ENCODE measurements around the gene USP17L24.
"Not testable (repeated sequence)": the region's sequence is repeated elsewhere in the genome, so short reads cannot be mapped to it uniquely, and the experiment has no call there.

Gene USP17L24

GRCh38 chr4:9324865-9325264 lies at the start of gene USP17L24:
USP17L24 (plus strand) TSS chr4:9325165; CDS start chr4:9325165, 0 bp downstream.
- DNase-seq, result not testable (repeated sequence)

GRCh38 chr4:9324191-9324590 lies 774 bp upstream of the USP17L24 start:
- not testable (repeated sequence) for DNase-seq

GRCh38 chr4:9329611-9330010 lies 4.6 kb downstream of the USP17L24 start, which contains the start of gene USP17L25:
USP17L25 (plus strand) TSS chr4:9329911; CDS start chr4:9329911, 0 bp downstream.
- not testable (repeated sequence) for DNase-seq

GRCh38 chr4:9334358-9334757 lies 9.4 kb downstream of the USP17L24 start, which contains the start of gene USP17L26:
USP17L26 (plus strand) TSS chr4:9334658; CDS start chr4:9334658, 0 bp downstream.
- not testable (repeated sequence) for DNase-seq

GRCh38 chr4:9339103-9339502 lies 14.1 kb downstream of the USP17L24 start, which contains the start of gene USP17L5:
USP17L5 (plus strand) TSS chr4:9339403; CDS start chr4:9339403, 0 bp downstream.
- not testable (repeated sequence) for DNase-seq

- DNase-seq, result not testable (repeated sequence)
These were observed 18.9 kb downstream of the USP17L24 start, which contains the start of gene USP17L27 for GRCh38 chr4:9343848-9344247. USP17L27 (plus strand) TSS chr4:9344148; CDS start chr4:9344148, 0 bp downstream.

GRCh38 chr4:9348593-9348992 lies 23.6 kb downstream of the USP17L24 start, which contains the start of gene USP17L28:
USP17L28 (plus strand) TSS chr4:9348893; CDS start chr4:9348893, 0 bp downstream.
- DNase-seq, result not testable (repeated sequence)

- DNase-seq, result not testable (repeated sequence)
These were observed 25.9 kb downstream of the USP17L24 start for GRCh38 chr4:9350866-9351265.

GRCh38 chr4:9353338-9353737 lies 28.4 kb downstream of the USP17L24 start, which contains the start of gene USP17L29:
USP17L29 (plus strand) TSS chr4:9353638; CDS start chr4:9353638, 0 bp downstream.
- not testable (repeated sequence) for DNase-seq

- DNase-seq, result not testable (repeated sequence)
These were observed 37.9 kb downstream of the USP17L24 start, which contains the start of gene USP17L30 for GRCh38 chr4:9362829-9363228. USP17L30 (plus strand) TSS chr4:9363129; CDS start chr4:9363129, 0 bp downstream.
